Stimulated activated CD8-positive, alpha-beta memory T cell treated with anti-CD3 and anti-CD28 coated beads, Interleukin-2, amount 100 ng/mL, for 48 hours (primary cell): Measurements from ENCODE around the gene RTN4RL2.
A peak's percentile ranks its signal among the peaks of the same experiment; 100 is the strongest.

ENCODE experiments used
- DNase-seq, 2 donors: peaks; one replicate each; pipeline ENCODE4 v3.0.0-alpha.2; 2020; ENCODE audit warnings: low read depth in 2 of 2

Gene RTN4RL2

GRCh38 chr11:57499983-57500461, 39.7 kb downstream of the RTN4RL2 start:
- no peak for DNase-seq

- DNase-seq, result no peak
Observed at GRCh38 chr11:57500515-57500914, 40.2 kb downstream of the RTN4RL2 start.

- no peak for DNase-seq
Observed at GRCh38 chr11:57500926-57501325, 40.6 kb downstream of the RTN4RL2 start.

- no peak for DNase-seq
Observed at GRCh38 chr11:57501953-57502352, 41.6 kb downstream of the RTN4RL2 start.

- no peak for DNase-seq
Observed at GRCh38 chr11:57502376-57502775, 42.0 kb downstream of the RTN4RL2 start.

- DNase-seq, result no peak
Observed at GRCh38 chr11:57502870-57503269, 42.5 kb downstream of the RTN4RL2 start.

DNA sequence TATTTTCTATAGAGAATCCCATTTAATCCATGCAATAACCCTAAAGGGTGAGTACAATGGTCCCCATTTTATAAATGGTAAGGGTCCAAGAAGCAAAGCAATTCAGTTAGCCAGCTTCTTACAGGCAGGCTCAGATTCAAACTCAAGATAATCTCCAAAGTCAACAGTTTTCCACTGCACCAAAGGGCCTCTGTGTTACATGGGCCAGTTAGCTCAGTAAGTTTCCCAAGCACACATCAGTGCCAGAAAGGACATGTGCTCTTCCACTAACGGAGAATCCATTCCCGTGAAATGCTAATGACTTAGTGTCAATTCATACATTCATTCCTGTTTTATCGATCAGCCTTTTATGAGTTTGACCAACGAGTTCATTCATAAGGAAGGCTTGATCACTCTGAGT, 44.2 kb downstream of the RTN4RL2 start:
- no peak for DNase-seq

DNA sequence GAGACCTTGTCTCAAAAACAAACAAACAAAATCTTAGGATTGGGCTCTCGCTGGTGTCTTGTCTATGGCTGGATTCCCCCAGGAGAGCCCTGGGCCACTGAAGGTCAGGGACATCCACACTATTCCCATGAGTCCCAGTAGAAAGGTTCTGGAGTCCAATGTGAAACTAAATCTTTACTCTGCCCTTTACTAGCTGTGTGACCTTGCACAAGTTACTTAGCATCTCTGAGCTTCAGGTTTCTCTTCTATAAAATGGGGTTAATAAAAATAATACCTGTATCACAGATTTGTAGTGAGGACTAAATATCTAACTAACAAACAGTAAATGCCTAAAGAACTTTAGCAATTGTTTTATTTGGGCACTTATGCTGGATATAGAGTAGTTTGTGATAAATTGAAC, 46.2 kb downstream of the RTN4RL2 start:
- no peak for DNase-seq

GRCh38 chr11:57508341-57509170, 48.2 kb downstream of the RTN4RL2 start:
- DNase-seq, result no peak

GRCh38 chr11:57511741-57512430, 51.6 kb downstream of the RTN4RL2 start:
- no peak for DNase-seq

DNA sequence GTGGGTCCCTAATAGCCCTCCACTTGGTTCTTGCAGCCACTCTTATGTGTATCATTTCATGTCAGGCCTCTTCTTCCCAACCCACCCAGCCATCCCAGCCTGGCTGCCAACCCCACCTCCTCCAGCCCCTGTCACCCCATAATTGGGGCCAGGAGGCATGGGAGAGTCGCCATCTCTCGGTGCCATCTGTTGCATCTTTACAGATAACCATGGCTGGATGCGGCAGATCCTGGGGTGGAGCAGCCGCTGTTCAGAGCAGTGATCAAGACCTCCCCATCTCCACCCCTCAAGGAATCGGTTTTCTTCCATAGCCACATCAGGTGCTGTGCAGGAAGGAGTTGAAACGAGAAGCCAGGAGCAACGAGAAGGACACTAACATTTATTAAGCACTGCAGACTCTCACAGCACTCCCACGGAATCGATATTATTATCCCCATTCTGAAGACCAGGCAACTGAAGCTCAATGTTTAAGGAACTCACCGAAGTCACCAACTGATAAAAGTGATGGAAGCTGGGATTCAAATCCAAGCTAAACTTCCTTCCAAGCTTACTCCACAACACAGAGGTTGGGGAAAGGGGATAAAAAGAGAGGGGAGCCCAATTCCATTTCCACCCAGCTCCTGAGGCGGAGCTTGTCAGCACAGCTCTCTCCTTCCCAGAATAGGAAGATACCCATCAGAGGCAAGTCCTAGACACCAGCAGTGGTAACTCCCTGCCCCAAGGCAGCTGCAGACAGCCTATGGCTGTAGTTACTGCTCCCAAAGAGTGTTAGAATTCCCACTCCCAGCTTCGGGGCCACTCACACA, 52.5 kb downstream of the RTN4RL2 start:
- no peak for DNase-seq

- DNase-seq, result no peak
Observed at GRCh38 chr11:57513452-57513795, 53.1 kb downstream of the RTN4RL2 start.

DNA sequence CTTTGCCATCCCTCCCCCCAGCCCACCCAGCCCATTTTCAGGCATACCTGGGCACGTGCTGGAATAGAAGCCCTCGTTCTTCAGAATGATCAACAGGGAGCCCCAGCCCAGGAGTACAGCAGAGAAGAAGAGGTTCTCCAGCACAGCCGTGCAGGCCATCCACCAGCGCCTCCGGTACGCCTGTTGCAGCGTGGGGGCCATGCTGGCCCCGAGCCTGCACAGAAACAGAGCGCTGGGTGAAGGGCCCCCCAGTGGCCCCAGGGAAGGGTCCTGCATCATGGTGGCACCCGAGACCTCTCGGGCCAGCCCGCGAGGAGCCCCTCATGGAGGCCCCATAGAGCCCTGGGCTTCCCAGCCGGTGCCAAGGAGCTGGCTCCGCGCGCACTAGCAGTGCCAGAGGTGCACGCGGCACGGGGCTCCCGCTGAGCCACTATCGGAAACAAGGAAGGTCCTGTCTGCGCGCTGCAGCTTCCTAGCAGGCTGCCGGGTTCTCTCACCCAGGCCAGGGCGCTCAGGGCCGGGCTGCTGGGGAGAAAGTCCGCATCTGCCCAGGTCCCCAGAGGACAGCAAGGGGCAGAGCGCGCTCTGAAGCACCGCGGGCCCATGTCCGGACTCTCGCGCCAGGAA, 53.7 kb downstream of the RTN4RL2 start:
- DNase-seq, result peak in 1 of 2 donors; percentile 12

DNA sequence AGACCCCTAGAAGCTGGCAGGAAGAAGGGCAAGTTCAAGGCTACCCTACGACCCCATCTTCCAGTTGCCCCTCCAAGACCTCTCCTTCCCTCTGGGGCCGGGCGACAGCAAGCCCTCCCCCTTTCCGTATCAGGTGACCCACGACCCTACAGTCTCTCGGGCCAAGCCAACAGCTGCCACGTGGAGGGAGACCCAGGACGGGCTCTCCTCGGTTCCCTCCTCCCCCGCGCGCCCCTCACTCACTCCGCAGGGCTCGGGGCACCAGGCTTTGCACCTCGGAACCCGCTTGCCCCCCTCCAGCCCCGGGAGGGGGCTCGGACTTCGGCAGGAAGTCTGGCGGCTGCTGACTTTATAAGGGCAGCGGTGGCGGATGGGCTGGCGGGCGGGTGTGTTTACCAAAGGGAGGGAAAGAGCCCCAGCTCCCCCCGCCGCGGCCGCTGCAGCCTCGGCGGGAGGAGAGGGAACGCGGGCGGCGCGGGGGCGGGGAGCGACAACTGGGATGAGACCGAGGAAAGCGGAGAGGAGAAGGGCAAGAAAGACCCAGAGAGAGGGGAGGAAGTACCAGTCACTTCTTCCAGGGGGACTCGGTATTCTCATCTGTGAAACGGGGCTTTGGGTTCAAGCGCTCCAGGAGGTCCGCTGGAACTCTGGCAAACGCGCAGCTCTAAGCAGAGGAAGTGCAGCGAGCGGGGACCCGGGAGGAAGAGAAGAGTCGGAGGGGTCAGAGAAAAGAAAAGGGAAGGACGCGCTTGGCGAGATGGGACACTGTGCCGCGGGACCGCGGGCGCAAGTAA, 54.4 kb downstream of the RTN4RL2 start:
- peak; percentile 35 to 40 for DNase-seq

DNA sequence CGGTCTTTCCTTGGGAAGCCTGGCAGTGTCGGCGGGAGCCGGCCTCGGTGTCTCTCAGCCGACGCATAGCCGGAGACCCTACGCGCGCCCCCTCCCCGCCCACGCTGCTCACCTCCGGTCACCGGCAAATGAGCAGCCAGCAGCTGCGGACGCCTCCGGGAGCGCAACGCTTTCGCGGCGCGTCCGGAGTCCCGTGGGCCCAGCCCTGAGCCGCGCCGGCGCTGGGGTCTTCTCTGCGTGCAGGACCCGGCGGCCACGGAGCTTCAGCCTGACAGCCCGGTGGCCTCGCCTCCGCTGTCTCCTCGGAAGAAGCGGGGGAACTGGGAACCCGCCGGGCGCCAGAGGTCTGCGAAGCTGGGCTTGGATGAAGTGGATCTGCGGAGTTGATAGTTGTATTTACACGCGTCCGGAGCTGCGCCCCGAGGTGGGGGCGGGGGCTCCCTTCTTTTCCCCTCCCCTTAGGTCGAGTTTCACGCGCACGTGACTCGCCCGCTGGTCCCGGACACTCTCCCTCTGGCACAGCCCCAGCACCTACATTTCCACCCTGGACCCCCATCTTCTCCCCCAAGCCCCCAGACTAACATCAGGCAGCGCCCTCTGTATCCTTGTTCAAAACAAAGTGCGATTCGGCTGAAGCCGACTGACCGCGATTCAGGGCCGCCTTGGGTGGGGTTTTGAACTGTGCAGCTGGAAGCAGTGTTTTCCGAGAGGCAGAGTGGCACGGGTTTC, 55.2 kb downstream of the RTN4RL2 start, which contains the start of gene SLC43A1:
Gene SLC43A1 (minus strand): TSS at position 371 of the 729 bp plus-strand sequence. CDS start 1,591 bp downstream, outside the sequence.
- peak in 1 of 2 donors; percentile 19 for DNase-seq

DNA sequence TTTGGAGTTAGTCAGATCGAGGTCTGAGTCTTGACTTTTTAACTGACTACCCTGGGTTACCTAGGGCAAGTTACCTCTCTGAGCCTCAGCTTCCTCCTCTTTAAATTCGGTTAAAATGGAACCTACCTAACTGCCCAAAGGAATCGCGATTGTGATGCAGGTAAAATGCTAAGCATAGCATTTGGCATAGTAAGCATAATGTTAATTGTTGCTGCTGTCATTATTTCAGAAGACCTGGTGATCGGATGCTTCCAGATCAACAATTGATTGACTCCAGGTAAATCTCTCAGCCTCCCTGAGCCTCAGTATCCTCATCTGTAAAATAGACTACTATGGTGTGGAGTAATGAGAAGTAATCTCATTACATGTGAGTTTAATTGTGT, 55.7 kb downstream of the RTN4RL2 start:
- DNase-seq, result no peak

GRCh38 chr11:57521116-57521515, 60.8 kb downstream of the RTN4RL2 start:
- DNase-seq, result no peak

GRCh38 chr11:57523419-57523818, 63.1 kb downstream of the RTN4RL2 start:
- DNase-seq, result no peak
